ENCODE measurements around the gene TPRG1.
A peak's percentile ranks its signal among the peaks of the same experiment; 100 is the strongest.

TPRG1 gene

DNA sequence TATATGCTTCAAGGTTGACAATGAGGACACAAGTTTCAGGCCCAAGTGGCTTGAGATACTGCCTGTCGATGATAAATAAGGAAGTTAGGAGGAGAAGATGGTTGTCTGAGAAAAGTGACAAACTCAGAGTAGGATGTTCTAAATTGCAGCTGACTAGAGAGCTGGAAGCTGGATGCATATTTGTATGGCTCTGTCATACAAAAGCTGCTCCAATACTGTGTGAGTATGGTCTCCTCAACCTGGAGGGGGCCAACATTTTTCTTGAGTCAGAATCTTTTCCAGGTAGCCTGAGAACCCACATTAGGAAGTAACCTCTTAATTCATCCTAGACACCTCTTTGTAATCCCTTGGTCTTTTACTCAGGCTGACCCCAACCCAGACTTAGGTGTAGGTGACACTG lies 28.4 kb upstream of the TPRG1 start:
- DNase-seq = no peak
- no peak for TF ChIP-seq CTCF (IDR thresholded peaks at IDR 0.05; ENCODE audit: low read depth, low read length)
- H3K27ac ChIP-seq = no peak overlapping the region
- no peaks in the 10 kb centered on the region for H3K36me3 ChIP-seq
- no peak overlapping the region for H3K4me3 ChIP-seq (ENCODE audit: low read depth, low read length)
- no peaks in the 10 kb centered on the region for H3K27me3 ChIP-seq (ENCODE audit: insufficient read depth, low read depth, severe bottlenecking)
- H3K9me3 ChIP-seq (ENCODE audit: severe bottlenecking) = no peaks in the 10 kb centered on the region

DNA sequence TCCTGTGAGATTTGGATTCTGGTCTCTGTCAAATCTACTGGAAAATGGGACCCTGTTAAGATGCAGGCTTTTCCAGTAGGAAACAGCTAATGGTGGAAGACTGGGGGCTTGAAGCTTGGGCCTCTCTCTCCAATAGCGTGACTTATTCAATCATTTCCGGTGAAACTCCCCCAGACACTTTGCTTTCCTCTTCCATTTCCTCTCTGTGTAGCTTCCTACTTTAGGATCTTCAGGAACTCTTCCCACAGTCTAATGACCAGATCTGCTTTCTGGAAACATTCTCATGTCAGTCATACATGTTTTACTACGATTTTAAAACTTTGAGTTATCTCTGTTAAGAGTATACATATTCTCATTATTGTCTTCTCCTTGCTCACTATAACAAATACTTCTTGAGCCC lies 28.0 kb upstream of the TPRG1 start:
- no peak for DNase-seq
- no peaks in the 10 kb centered on the region for H3K36me3 ChIP-seq
- H3K4me3 ChIP-seq (ENCODE audit: low read depth, low read length) = no peak overlapping the region
- no peak overlapping the region for H3K27ac ChIP-seq
- TF ChIP-seq CTCF (IDR thresholded peaks at IDR 0.05; ENCODE audit: low read depth, low read length) = no peak
- H3K27me3 ChIP-seq (ENCODE audit: insufficient read depth, low read depth, severe bottlenecking) = no peaks in the 10 kb centered on the region
- no peaks in the 10 kb centered on the region for H3K9me3 ChIP-seq (ENCODE audit: severe bottlenecking)

- Histone ChIP-seq H3K27me3 (ENCODE audit: insufficient read depth, low read depth, severe bottlenecking) (no peaks in the 10 kb centered on the region), H3K36me3 (no peaks in the 10 kb centered on the region), H3K27ac (no peak overlapping the region), H3K9me3 (ENCODE audit: severe bottlenecking) (no peaks in the 10 kb centered on the region), H3K4me3 (ENCODE audit: low read depth, low read length) (no peak overlapping the region)
- TF ChIP-seq CTCF (IDR thresholded peaks at IDR 0.05; ENCODE audit: low read depth, low read length) = 0 out of 2 replicates have a peak, but pooled peaks have one; percentile 19
- DNase-seq = no peak
Measured at GRCh38 chr3:189144645-189145044, 27.1 kb upstream of the TPRG1 start.

- no peak overlapping the region for H3K4me3 ChIP-seq (ENCODE audit: low read depth, low read length)
- no peaks in the 10 kb centered on the region for H3K9me3 ChIP-seq (ENCODE audit: severe bottlenecking)
- no peaks in the 10 kb centered on the region for H3K36me3 ChIP-seq
- no peak for DNase-seq
- no peak overlapping the region for H3K27ac ChIP-seq
- no peak for TF ChIP-seq CTCF (IDR thresholded peaks at IDR 0.05; ENCODE audit: low read depth, low read length)
- H3K27me3 ChIP-seq (ENCODE audit: insufficient read depth, low read depth, severe bottlenecking) = no peaks in the 10 kb centered on the region
Measured at GRCh38 chr3:189146848-189147247, 24.9 kb upstream of the TPRG1 start.

GRCh38 chr3:189148081-189148507 lies 23.7 kb upstream of the TPRG1 start:
- Histone ChIP-seq H3K27me3 (ENCODE audit: insufficient read depth, low read depth, severe bottlenecking) (no peaks in the 10 kb centered on the region), H3K4me3 (ENCODE audit: low read depth, low read length) (no peak overlapping the region), H3K27ac (no peak overlapping the region), H3K36me3 (no peaks in the 10 kb centered on the region), H3K9me3 (ENCODE audit: severe bottlenecking) (no peaks in the 10 kb centered on the region)
- peak; percentile 13 for DNase-seq
- peak; percentile 41; the same call in 1 of the 2 replicates for TF ChIP-seq CTCF (IDR thresholded peaks at IDR 0.05; ENCODE audit: low read depth, low read length)

DNA sequence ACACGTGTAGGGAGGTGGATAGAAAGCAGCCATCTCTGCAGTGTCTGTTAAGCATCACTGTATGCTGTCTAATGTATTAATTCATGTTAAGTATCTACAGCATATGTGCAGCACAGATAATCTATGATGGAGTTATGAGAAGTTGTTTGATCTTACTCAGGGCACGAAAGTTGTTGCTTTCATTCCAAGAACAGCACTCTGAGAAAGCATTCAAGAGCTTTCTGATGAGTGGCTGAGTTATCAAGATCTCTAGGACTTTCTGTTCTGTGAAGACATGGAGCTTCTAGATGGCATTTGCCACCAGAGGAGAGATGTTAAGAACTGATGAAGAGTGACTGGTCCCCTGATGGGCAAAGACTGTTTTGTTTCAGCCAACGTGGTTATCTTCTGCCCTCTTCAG lies 22.6 kb upstream of the TPRG1 start:
- no peak overlapping the region for H3K4me3 ChIP-seq (ENCODE audit: low read depth, low read length)
- no peak for DNase-seq
- no peaks in the 10 kb centered on the region for H3K27me3 ChIP-seq (ENCODE audit: insufficient read depth, low read depth, severe bottlenecking)
- H3K27ac ChIP-seq = no peak overlapping the region
- no peaks in the 10 kb centered on the region for H3K36me3 ChIP-seq
- no peak for TF ChIP-seq CTCF (IDR thresholded peaks at IDR 0.05; ENCODE audit: low read depth, low read length)
- no peaks in the 10 kb centered on the region for H3K9me3 ChIP-seq (ENCODE audit: severe bottlenecking)

Measured in WERI-Rb-1 (cell line).